Liver (tissue), 3 donors: ENCODE data around the gene DNAH8.
"Not testable (repeated sequence)": the region's sequence is repeated elsewhere in the genome, so short reads cannot be mapped to it uniquely, and the experiment has no call there.

Experiments
- ATF3 ChIP-seq: IDR thresholded peaks from 2 replicates; pipeline ENCODE4 v1.6.1; 2016; ENCODE audit warnings: antibody characterized with exemption
- CTCF ChIP-seq: fragments of 150-350 bp; IDR thresholded peaks from 2 replicates; pipeline ENCODE4 v1.5.1; 2017; ENCODE audit warnings: improper control_type of control experiment, low read depth, low read length; ENCODE audit not compliant: missing input control
- FOXA1 ChIP-seq: IDR thresholded peaks from 2 replicates; pipeline ENCODE4 v1.6.1; 2016; ENCODE audit warnings: antibody characterized with exemption
- FOXA2 ChIP-seq: IDR thresholded peaks from 2 replicates; pipeline ENCODE4 v1.6.1; 2016; ENCODE audit warnings: antibody characterized with exemption
- GABPA ChIP-seq, 2 donors: IDR thresholded peaks in 1 of 2; conservative IDR thresholded peaks in 1 of 2; 2 replicates each; pipeline ENCODE4 v1.6.1; 2016; ENCODE audit warnings: antibody characterized with exemption in 2 of 2, mild to moderate bottlenecking in 1 of 2, moderate library complexity in 1 of 2
- JUND ChIP-seq, 2 donors: IDR thresholded peaks; 2 replicates each; pipeline ENCODE4 v1.6.1; 2016; ENCODE audit warnings: antibody characterized with exemption in 2 of 2
- MAX ChIP-seq: IDR thresholded peaks from 2 replicates; pipeline ENCODE4 v1.6.1; 2016; ENCODE audit warnings: antibody characterized with exemption
- REST ChIP-seq: IDR thresholded peaks from 2 replicates; pipeline ENCODE4 v1.6.1; 2016; ENCODE audit warnings: antibody characterized with exemption, mild to moderate bottlenecking
- SP1 ChIP-seq: IDR thresholded peaks from 2 replicates; pipeline ENCODE4 v1.6.1; 2018; ENCODE audit warnings: antibody characterized with exemption, mild to moderate bottlenecking
- donor health status: healthy.
- donor health status: healthy.

GRCh38 chr6:38921540-38921939 is 206.4 kb downstream of the DNAH8 start:
- TF ChIP-seq CTCF; JUND (IDR thresholded peaks at IDR 0.05); GABPA (IDR thresholded peaks at IDR 0.05 in 1 of 2, conservative IDR thresholded peaks at IDR 0.05 in 1 of 2); REST; ATF3; MAX; FOXA1; SP1; FOXA2: not testable (repeated sequence)
